GM12801 (cell line): ENCODE measurements around the gene STOX2.

ENCODE experiments used
- CTCF ChIP-seq: IDR thresholded peaks from one replicate; pipeline ENCODE4 v1.5.1; 2011; ENCODE audit warnings: control low read depth; ENCODE audit not compliant: insufficient read length; ENCODE audit errors: extremely low read depth

The STOX2 gene

GRCh38 chr4:183876268-183876934 lies 28.7 kb upstream of the STOX2 start:
- TF ChIP-seq CTCF, result no peak

GRCh38 chr4:183878251-183878970 lies 26.7 kb upstream of the STOX2 start:
- no peak for TF ChIP-seq CTCF

GRCh38 chr4:183885205-183885720 lies 19.8 kb upstream of the STOX2 start:
- TF ChIP-seq CTCF, result no peak

GRCh38 chr4:183887351-183887750 lies 17.8 kb upstream of the STOX2 start:
- TF ChIP-seq CTCF, result no peak

- no peak for TF ChIP-seq CTCF
Observed at GRCh38 chr4:183888564-183888963, 16.5 kb upstream of the STOX2 start.

- no peak for TF ChIP-seq CTCF
Observed at GRCh38 chr4:183889190-183889589, 15.9 kb upstream of the STOX2 start.

GRCh38 chr4:183897193-183897592 lies 7.9 kb upstream of the STOX2 start:
- no peak for TF ChIP-seq CTCF
